Measurements from ENCODE around the gene BNC2. TPM values are rescaled to one million over a fixed set of nuclear protein-coding genes. Genes with fewer than 3 reads are reported as not detected.

The BNC2 gene
- total RNA-seq, 1 experiment from 2014 or later, result not detected

- Mint-ChIP-seq H3K9me3 (ENCODE audit: low read depth, unreplicated experiment) (no peaks in the 10 kb centered on the region), H3K36me3 (ENCODE audit: insufficient read depth, unreplicated experiment) (peaks cover 6% of the 10 kb centered on the region), H3K27ac (ENCODE audit: unreplicated experiment) (no peak overlapping the region), H3K4me1 (ENCODE audit: low read depth, unreplicated experiment) (peaks cover 8% of the 10 kb centered on the region), H3K27me3 (ENCODE audit: unreplicated experiment) (peaks cover 16% of the 10 kb centered on the region), H3K4me3 (ENCODE audit: low read depth, unreplicated experiment) (no peak overlapping the region)
- no peak for DNase-seq
- BruUV-seq (replicated peaks), result no TSS peak
- CTCF ChIA-PET, result interaction anchor here (0.7 kb wide), 1 partner anchor 854 kb away, joined by 4 read pairs; no protein-coding TSS in a partner anchor
- intact Hi-C loops (cut with micrococcal nuclease; ENCODE audit: unreplicated experiment), result loop anchor here (5.0 kb wide), 1 partner anchor 534 kb away; no protein-coding TSS in a partner anchor
- TF ChIP-seq CTCF (IDR thresholded peaks at IDR 0.05; ENCODE audit: unreplicated experiment), result no peak
Observed at GRCh38 chr9:16726029-16726428, 144.4 kb downstream of the BNC2 start.

GRCh38 chr9:16725066-16725465 lies 145.4 kb downstream of the BNC2 start:
- peaks cover 8% of the 10 kb centered on the region for H3K4me1 Mint-ChIP-seq (ENCODE audit: low read depth, unreplicated experiment)
- CTCF ChIA-PET, result no interaction called here
- TF ChIP-seq CTCF (IDR thresholded peaks at IDR 0.05; ENCODE audit: unreplicated experiment), result no peak

GRCh38 chr9:16721972-16722371 lies 148.5 kb downstream of the BNC2 start:
- H3K9me3 Mint-ChIP-seq (ENCODE audit: low read depth, unreplicated experiment), result no peaks in the 10 kb centered on the region
- no peak for TF ChIP-seq CTCF (IDR thresholded peaks at IDR 0.05; ENCODE audit: unreplicated experiment)
- no peak overlapping the region for H3K4me3 Mint-ChIP-seq (ENCODE audit: low read depth, unreplicated experiment)
- BruUV-seq (replicated peaks), result no TSS peak
- no peak overlapping the region for H3K27ac Mint-ChIP-seq (ENCODE audit: unreplicated experiment)
- intact Hi-C loops (cut with micrococcal nuclease; ENCODE audit: unreplicated experiment), result no loop called here
- CTCF ChIA-PET, result no interaction called here
- peaks cover 5% of the 10 kb centered on the region for H3K36me3 Mint-ChIP-seq (ENCODE audit: insufficient read depth, unreplicated experiment)
- no peak for DNase-seq
- H3K27me3 Mint-ChIP-seq (ENCODE audit: unreplicated experiment), result no peaks in the 10 kb centered on the region
- H3K4me1 Mint-ChIP-seq (ENCODE audit: low read depth, unreplicated experiment), result no peaks in the 10 kb centered on the region

More at GRCh38 chr9:16725066-16725465, 145.4 kb downstream of the BNC2 start:
- peaks cover 6% of the 10 kb centered on the region for H3K36me3 Mint-ChIP-seq (ENCODE audit: insufficient read depth, unreplicated experiment)
- intact Hi-C loops (cut with micrococcal nuclease; ENCODE audit: unreplicated experiment), result loop anchor here (5.0 kb wide), 1 partner anchor 533 kb away; no protein-coding TSS in a partner anchor
- H3K4me3 Mint-ChIP-seq (ENCODE audit: low read depth, unreplicated experiment), result no peak overlapping the region
- no TSS peak for BruUV-seq (replicated peaks)
- H3K27ac Mint-ChIP-seq (ENCODE audit: unreplicated experiment), result no peak overlapping the region
- no peak for DNase-seq
- H3K9me3 Mint-ChIP-seq (ENCODE audit: low read depth, unreplicated experiment), result no peaks in the 10 kb centered on the region
- peaks cover 12% of the 10 kb centered on the region for H3K27me3 Mint-ChIP-seq (ENCODE audit: unreplicated experiment)

GRCh38 chr9:16720386-16720785 lies 150.1 kb downstream of the BNC2 start:
- Mint-ChIP-seq H3K4me3 (ENCODE audit: low read depth, unreplicated experiment) (no peak overlapping the region), H3K36me3 (ENCODE audit: insufficient read depth, unreplicated experiment) (no peaks in the 10 kb centered on the region), H3K27me3 (ENCODE audit: unreplicated experiment) (no peaks in the 10 kb centered on the region), H3K4me1 (ENCODE audit: low read depth, unreplicated experiment) (no peaks in the 10 kb centered on the region), H3K27ac (ENCODE audit: unreplicated experiment) (no peak overlapping the region), H3K9me3 (ENCODE audit: low read depth, unreplicated experiment) (no peaks in the 10 kb centered on the region)
- no peak for TF ChIP-seq CTCF (IDR thresholded peaks at IDR 0.05; ENCODE audit: unreplicated experiment)
- CTCF ChIA-PET, result no interaction called here
- BruUV-seq (replicated peaks), result no TSS peak
- no peak for DNase-seq
- intact Hi-C loops (cut with micrococcal nuclease; ENCODE audit: unreplicated experiment), result no loop called here

Data from Calu3 (cell line).